HUES48 (cell line): ENCODE data around the gene FAM90A26.
"Not testable (repeated sequence)": the region's sequence is repeated elsewhere in the genome, so short reads cannot be mapped to it uniquely, and the experiment has no call there.

Experiments used
- H3K27ac ChIP-seq: one replicate; pipeline ENCODE4 v1.7.0; 2013; ENCODE audit warnings: low read depth, low read length, inconsistent platforms
- H3K27me3 ChIP-seq: 2 replicates; pipeline ENCODE4 v1.6.1; 2013; ENCODE audit warnings: mild to moderate bottlenecking, low read length; ENCODE audit not compliant: control insufficient read depth, insufficient read depth
- H3K36me3 ChIP-seq: 2 replicates; pipeline ENCODE4 v1.6.1; 2013; ENCODE audit warnings: low read length; ENCODE audit not compliant: control insufficient read depth, insufficient read depth
- H3K4me1 ChIP-seq: 2 replicates; pipeline ENCODE4 v1.6.1; 2013; ENCODE audit warnings: mild to moderate bottlenecking, low read length; ENCODE audit not compliant: control insufficient read depth, insufficient read depth
- H3K4me3 ChIP-seq: 2 replicates; pipeline ENCODE4 v1.5.1; 2013; ENCODE audit warnings: mild to moderate bottlenecking, low read depth, low read length
- H3K9ac ChIP-seq: 2 replicates; pipeline ENCODE4 v1.6.1; 2013; ENCODE audit warnings: mild to moderate bottlenecking, low read depth, low read length, moderate library complexity
- H3K9me3 ChIP-seq: 2 replicates; pipeline ENCODE4 v1.6.1; 2013; ENCODE audit warnings: low read length; ENCODE audit not compliant: control insufficient read depth, insufficient read depth

FAM90A26 gene

GRCh38 chr4:9165990-9166389 is 4.2 kb upstream of the FAM90A26 start:
- H3K27me3 ChIP-seq, H3K9me3 ChIP-seq, H3K27ac ChIP-seq, H3K4me1 ChIP-seq, H3K9ac ChIP-seq, H3K4me3 ChIP-seq, H3K36me3 ChIP-seq: not testable (repeated sequence)

DNA sequence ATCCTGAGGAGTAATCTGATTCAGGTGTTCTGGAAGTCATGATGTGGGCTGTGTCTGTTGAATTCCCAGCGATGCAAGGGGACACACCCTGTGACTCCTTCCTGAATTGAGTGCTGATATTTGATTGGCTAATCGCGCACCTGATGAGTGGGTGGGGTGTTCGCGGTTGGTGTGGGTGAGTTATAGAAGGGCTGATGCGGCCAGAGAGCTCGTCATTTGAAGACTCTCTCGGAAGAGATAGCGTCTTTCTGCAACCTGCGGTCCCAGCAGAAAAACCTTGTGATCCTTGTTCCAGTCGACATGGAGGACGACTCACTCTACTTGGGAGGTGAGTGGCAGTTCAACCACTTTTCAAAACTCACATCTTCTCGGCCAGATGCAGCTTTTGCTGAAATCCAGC is 40.1 kb downstream of the FAM90A26 start, which contains the start of gene USP17L10:
USP17L10 (plus strand) TSS at position 301 of the 400 bp plus-strand sequence; CDS start at position 301, 0 bp downstream.
- H3K4me3 ChIP-seq, H3K4me1 ChIP-seq, H3K9ac ChIP-seq, H3K27me3 ChIP-seq, H3K27ac ChIP-seq, H3K36me3 ChIP-seq, H3K9me3 ChIP-seq: not testable (repeated sequence)

GRCh38 chr4:9214701-9215100 is 44.5 kb downstream of the FAM90A26 start:
- H3K27ac ChIP-seq, H3K4me3 ChIP-seq, H3K9ac ChIP-seq, H3K9me3 ChIP-seq, H3K36me3 ChIP-seq, H3K4me1 ChIP-seq, H3K27me3 ChIP-seq: not testable (repeated sequence)

- H3K4me1 ChIP-seq, H3K9me3 ChIP-seq, H3K27me3 ChIP-seq, H3K27ac ChIP-seq, H3K4me3 ChIP-seq, H3K36me3 ChIP-seq, H3K9ac ChIP-seq: not testable (repeated sequence)
Measured at GRCh38 chr4:9215105-9215504, 44.9 kb downstream of the FAM90A26 start, which contains the start of gene USP17L11. Gene USP17L11 (plus strand): TSS chr4:9215405. CDS start chr4:9215405, 0 bp downstream.

DNA sequence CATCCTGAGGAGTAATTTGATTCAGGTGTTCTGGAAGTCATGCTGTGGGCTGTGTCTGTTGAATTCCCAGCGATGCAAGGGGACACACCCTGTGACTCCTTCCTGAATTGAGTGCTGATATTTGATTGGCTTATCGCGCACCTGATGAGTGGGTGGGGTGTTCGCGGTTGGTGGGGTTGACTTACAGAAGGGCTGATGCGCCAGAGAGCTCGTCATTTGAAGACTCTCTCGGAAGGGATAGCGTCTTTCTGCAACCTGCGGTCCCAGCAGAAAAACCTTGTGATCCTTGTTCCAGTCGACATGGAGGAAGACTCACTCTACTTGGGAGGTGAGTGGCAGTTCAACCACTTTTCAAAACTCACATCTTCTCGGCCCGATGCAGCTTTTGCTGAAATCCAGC is 49.6 kb downstream of the FAM90A26 start, which contains the start of gene USP17L12:
USP17L12 (plus strand) TSS at position 301 of the 400 bp plus-strand sequence; CDS start at position 301, 0 bp downstream.
- not testable (repeated sequence) for H3K27me3 ChIP-seq, H3K27ac ChIP-seq, H3K4me3 ChIP-seq, H3K36me3 ChIP-seq, H3K9me3 ChIP-seq, H3K9ac ChIP-seq, H3K4me1 ChIP-seq

GRCh38 chr4:9224596-9224995 is 54.4 kb downstream of the FAM90A26 start, which contains the start of gene USP17L13:
Gene USP17L13 (plus strand): TSS chr4:9224896. CDS start chr4:9224896, 0 bp downstream.
- not testable (repeated sequence) for H3K27ac ChIP-seq, H3K9ac ChIP-seq, H3K4me1 ChIP-seq, H3K36me3 ChIP-seq, H3K9me3 ChIP-seq, H3K27me3 ChIP-seq, H3K4me3 ChIP-seq
